Measurements from ENCODE around the gene ZRANB1. TPM values are rescaled to one million over a fixed set of nuclear protein-coding genes. Genes with fewer than 3 reads are reported as not detected.
"Not testable (repeated sequence)": the region's sequence is repeated elsewhere in the genome, so short reads cannot be mapped to it uniquely, and the experiment has no call there.

Gene ZRANB1
- total RNA-seq, 2 experiments from 2014 or later, result 9.8 to 11.5 TPM

GRCh38 chr10:124983321-124983720, 41.4 kb downstream of the ZRANB1 start:
- ATAC-seq (no peak), DNase-seq (no peak)
- Mint-ChIP-seq H3K9me3 (ENCODE audit: low read depth) (no peaks in the 10 kb centered on the region), H3K4me1 (peaks cover 14% of the 10 kb centered on the region), H3K27me3 (no peaks in the 10 kb centered on the region), H3K36me3 (peaks cover 36% of the 10 kb centered on the region), H3K4me3 (no peak overlapping the region), H3K27ac (no peak overlapping the region)
- CTCF ChIA-PET, result interaction anchor here (1.8 kb wide), 1 partner anchor 9 kb away, joined by 5 read pairs; no protein-coding TSS in a partner anchor

- H3K36me3 Mint-ChIP-seq, result peaks cover 30% of the 10 kb centered on the region
- H3K4me1 Mint-ChIP-seq, result peaks cover 14% of the 10 kb centered on the region
- no peaks in the 10 kb centered on the region for H3K9me3 Mint-ChIP-seq (ENCODE audit: low read depth)
- no peaks in the 10 kb centered on the region for H3K27me3 Mint-ChIP-seq
- CTCF ChIA-PET, result no interaction called here
- ATAC-seq (no peak), DNase-seq (no peak)
- no peak overlapping the region for H3K4me3 Mint-ChIP-seq
- no peak overlapping the region for H3K27ac Mint-ChIP-seq
Observed at GRCh38 chr10:124984376-124984775, 42.5 kb downstream of the ZRANB1 start.

DNA sequence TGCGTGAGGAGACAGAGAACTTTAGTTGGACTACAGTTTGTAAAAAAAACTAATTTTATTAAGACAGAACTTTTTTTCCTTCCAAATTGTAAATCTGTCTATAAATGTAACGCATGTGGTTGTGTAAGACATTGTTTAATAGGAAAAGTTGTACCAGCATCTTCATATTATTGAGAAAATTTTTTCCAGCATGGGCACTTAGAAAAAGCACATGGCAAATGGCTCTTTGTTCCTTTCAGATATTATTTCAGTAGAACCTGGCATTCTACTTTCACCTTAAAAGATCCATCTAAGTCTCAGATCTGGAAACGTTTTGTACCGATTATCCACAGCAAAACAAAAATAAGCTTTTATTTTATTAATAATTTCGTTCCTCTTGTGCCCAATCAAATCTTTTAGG, 43.2 kb downstream of the ZRANB1 start:
- Mint-ChIP-seq H3K9me3 (ENCODE audit: low read depth) (no peaks in the 10 kb centered on the region), H3K27ac (no peak overlapping the region), H3K4me1 (peaks cover 14% of the 10 kb centered on the region), H3K27me3 (no peaks in the 10 kb centered on the region), H3K36me3 (peaks cover 30% of the 10 kb centered on the region), H3K4me3 (no peak overlapping the region)
- CTCF ChIA-PET, result no interaction called here
- no peak for DNase-seq
- no peak for ATAC-seq

DNA sequence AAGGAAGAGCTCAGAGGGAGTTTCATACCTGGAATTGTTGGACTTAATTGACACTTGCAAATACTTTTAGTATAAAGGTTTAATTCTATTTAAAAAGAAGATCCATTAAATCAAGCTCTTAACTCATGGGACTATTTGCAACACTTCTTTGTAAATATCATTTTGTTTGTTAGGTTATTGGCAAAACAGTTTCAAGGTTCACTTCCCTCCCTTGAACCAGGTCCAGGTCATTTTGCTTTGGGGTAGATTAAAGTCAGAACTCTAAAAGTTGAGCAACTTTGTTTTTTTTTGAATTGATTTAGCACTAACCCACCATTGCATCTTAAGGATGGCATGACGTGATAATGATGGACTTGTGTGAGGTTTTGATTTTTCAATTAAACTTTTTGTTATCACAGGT, 45.9 kb downstream of the ZRANB1 start:
- Mint-ChIP-seq H3K36me3 (peaks cover 21% of the 10 kb centered on the region), H3K27me3 (no peaks in the 10 kb centered on the region), H3K9me3 (ENCODE audit: low read depth) (no peaks in the 10 kb centered on the region), H3K4me1 (peaks cover 13% of the 10 kb centered on the region), H3K4me3 (no peak overlapping the region), H3K27ac (no peak overlapping the region)
- no peak for DNase-seq
- CTCF ChIA-PET, result no interaction called here
- no peak for ATAC-seq

GRCh38 chr10:124988753-124989152, 46.8 kb downstream of the ZRANB1 start:
- DNase-seq; ATAC-seq; CTCF ChIA-PET; H3K4me3 Mint-ChIP-seq; H3K9me3 Mint-ChIP-seq (ENCODE audit: low read depth); H3K4me1 Mint-ChIP-seq; H3K27ac Mint-ChIP-seq; H3K27me3 Mint-ChIP-seq: not testable (repeated sequence)
- H3K36me3 Mint-ChIP-seq, result peaks cover 12% of the 10 kb centered on the region

DNA sequence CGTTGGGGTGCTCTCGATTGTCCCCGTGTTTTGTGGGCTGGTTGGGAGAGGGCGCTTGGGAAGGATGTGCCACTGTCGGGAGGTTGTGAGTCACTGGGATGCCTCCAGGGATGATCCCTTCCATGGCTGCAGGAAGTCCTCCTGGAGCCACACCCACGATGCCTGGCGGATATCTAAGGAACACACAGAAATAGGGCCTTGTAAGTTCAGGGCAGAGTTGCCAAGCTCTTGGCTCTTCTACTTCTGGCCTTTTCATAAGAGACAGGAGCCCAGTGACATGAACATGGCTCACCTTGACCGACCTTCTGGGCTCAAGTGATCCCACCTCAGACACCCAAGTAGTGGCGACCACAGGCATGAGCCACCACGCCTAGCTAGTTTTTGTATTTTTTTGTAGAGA, 47.6 kb downstream of the ZRANB1 start:
- Mint-ChIP-seq H3K27ac (no peak overlapping the region), H3K9me3 (ENCODE audit: low read depth) (no peaks in the 10 kb centered on the region), H3K27me3 (no peaks in the 10 kb centered on the region), H3K4me1 (no peaks in the 10 kb centered on the region), H3K4me3 (no peak overlapping the region), H3K36me3 (peaks cover 9% of the 10 kb centered on the region)
- CTCF ChIA-PET, result no interaction called here
- DNase-seq, result no peak
- ATAC-seq, result no peak

- Mint-ChIP-seq H3K36me3 (peaks cover 4% of the 10 kb centered on the region), H3K27ac (no peak overlapping the region), H3K9me3 (ENCODE audit: low read depth) (no peaks in the 10 kb centered on the region), H3K4me1 (no peaks in the 10 kb centered on the region), H3K4me3 (no peak overlapping the region), H3K27me3 (no peaks in the 10 kb centered on the region)
- DNase-seq (peak; percentile 36), ATAC-seq (no peak)
- CTCF ChIA-PET, result interaction anchor here (0.7 to 2.5 kb wide), 4 partner anchors 9 to 39 kb away, joined by 3 to 9 read pairs (median 8); no protein-coding TSS in a partner anchor
Observed at GRCh38 chr10:124990671-124991625, 49.0 kb downstream of the ZRANB1 start.

DNA sequence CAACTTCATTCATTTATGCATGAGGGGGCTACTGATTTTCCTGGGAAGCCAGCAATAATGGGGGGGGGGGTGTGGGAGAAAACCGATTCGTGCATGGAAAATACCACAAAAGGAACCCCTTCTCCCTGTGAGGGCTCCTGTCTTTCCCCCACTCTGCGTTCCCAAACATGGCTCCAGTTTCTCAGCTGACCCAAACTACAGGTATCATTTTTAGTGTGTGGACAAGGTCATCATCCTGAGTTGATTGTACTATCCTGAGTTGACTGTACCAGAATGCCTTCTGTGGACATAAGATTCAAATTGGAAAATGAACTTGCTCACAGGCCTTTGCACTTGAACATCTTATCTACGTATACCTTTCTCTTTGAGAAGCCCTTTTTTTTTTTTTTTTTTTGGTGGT, 49.9 kb downstream of the ZRANB1 start:
- Mint-ChIP-seq H3K9me3 (ENCODE audit: low read depth) (no peaks in the 10 kb centered on the region), H3K36me3 (peaks cover 3% of the 10 kb centered on the region), H3K4me1 (no peaks in the 10 kb centered on the region), H3K27me3 (no peaks in the 10 kb centered on the region), H3K4me3 (no peak overlapping the region), H3K27ac (no peak overlapping the region)
- CTCF ChIA-PET, result interaction anchor here (0.7 to 2.5 kb wide), 15 partner anchors 8 to 642 kb away, joined by 3 to 9 read pairs (median 4); no protein-coding TSS in a partner anchor
- DNase-seq (no peak), ATAC-seq (no peak)

- DNase-seq (peak; percentile 42), ATAC-seq (no peak)
- H3K27me3 Mint-ChIP-seq, result no peaks in the 10 kb centered on the region
- H3K4me3 Mint-ChIP-seq, result no peak overlapping the region
- H3K36me3 Mint-ChIP-seq, result peaks cover 3% of the 10 kb centered on the region
- H3K27ac Mint-ChIP-seq, result no peak overlapping the region
- no peaks in the 10 kb centered on the region for H3K4me1 Mint-ChIP-seq
- CTCF ChIA-PET, result interaction anchor here (0.5 to 2.5 kb wide), 25 partner anchors 7 to 641 kb away, joined by 3 to 9 read pairs (median 3); no protein-coding TSS in a partner anchor
- H3K9me3 Mint-ChIP-seq (ENCODE audit: low read depth), result no peaks in the 10 kb centered on the region
Observed at GRCh38 chr10:124992462-124993344, 50.8 kb downstream of the ZRANB1 start.

DNA sequence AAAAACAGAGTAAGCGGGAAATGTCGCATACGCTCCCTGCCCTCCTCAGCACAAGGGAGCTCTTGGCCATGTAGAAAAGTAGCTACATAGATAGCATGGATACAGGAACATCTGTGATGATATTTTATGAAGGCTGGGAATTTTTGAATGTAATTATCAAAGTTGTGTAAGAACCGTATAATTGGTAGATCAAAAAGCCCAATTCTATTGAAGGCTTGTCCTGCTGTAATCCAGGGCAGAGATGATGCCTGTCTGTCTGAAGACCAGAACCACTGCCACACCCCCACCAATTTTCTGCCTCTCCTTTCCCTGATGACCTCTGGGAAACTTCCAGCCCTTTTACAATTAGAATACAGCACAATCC, 51.4 kb downstream of the ZRANB1 start:
- DNase-seq (no peak), ATAC-seq (no peak)
- H3K4me1 Mint-ChIP-seq, result no peaks in the 10 kb centered on the region
- no peaks in the 10 kb centered on the region for H3K27me3 Mint-ChIP-seq
- no peak overlapping the region for H3K4me3 Mint-ChIP-seq
- no peaks in the 10 kb centered on the region for H3K36me3 Mint-ChIP-seq
- H3K27ac Mint-ChIP-seq, result no peak overlapping the region
- no peaks in the 10 kb centered on the region for H3K9me3 Mint-ChIP-seq (ENCODE audit: low read depth)
- CTCF ChIA-PET, result interaction anchor here (0.9 to 2.5 kb wide), 15 partner anchors 9 to 464 kb away, joined by 3 to 8 read pairs (median 3); no protein-coding TSS in a partner anchor

DNA sequence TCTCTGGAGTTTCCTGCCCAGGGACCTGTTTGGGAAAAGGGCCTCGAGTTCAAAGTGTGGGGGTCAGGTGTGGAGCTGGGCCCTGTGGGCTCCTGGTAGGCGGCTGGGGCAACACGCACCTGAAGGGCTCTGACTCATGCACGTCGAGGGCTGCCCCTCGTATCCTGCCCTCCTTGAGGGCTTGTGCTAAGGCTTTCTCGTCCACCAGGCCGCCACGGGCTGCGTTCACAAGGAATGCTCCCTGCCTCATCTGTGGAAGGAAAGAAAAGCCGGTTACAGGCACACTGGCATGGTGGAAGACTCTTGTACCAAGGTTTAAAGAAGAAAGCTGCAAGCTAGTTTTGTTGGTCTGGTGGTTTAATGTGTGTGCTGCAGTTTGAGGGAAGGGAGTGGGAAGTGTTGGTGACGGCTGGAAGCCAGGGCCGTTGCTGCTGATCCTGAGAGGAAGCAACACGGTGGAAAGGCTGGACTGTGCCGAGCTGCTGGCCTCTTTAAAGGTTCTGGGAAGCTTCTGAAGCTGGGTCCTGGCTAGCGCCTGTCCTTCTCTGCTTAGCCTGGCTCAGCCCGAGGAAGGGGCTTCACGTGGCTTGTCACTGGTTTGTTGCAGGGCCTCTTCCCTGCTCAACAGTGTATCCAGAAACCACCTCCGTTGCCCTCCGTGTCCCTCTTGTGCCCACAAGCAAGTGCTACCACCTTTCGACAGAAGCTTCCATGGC, 52.0 kb downstream of the ZRANB1 start:
- H3K27ac Mint-ChIP-seq, result no peak overlapping the region
- H3K4me1 Mint-ChIP-seq, result no peaks in the 10 kb centered on the region
- CTCF ChIA-PET, result interaction anchor here (1.2 to 1.7 kb wide), 3 partner anchors 17 to 91 kb away, joined by 3 to 6 read pairs (median 3); no protein-coding TSS in a partner anchor

GRCh38 chr10:124994573-124995473, 52.9 kb downstream of the ZRANB1 start:
- CTCF ChIA-PET, result no interaction called here
- no peak overlapping the region for H3K27ac Mint-ChIP-seq

More for the DNA sequence above, 52.0 kb downstream of the ZRANB1 start:
- ATAC-seq (no peak), DNase-seq (peak; percentile 36)
- no peaks in the 10 kb centered on the region for H3K27me3 Mint-ChIP-seq
- no peaks in the 10 kb centered on the region for H3K36me3 Mint-ChIP-seq
- H3K4me3 Mint-ChIP-seq, result no peak overlapping the region
- H3K9me3 Mint-ChIP-seq (ENCODE audit: low read depth), result no peaks in the 10 kb centered on the region

More at GRCh38 chr10:124994573-124995473, 52.9 kb downstream of the ZRANB1 start:
- ATAC-seq (no peak), DNase-seq (no peak)
- Mint-ChIP-seq H3K9me3 (ENCODE audit: low read depth) (no peaks in the 10 kb centered on the region), H3K4me3 (no peak overlapping the region), H3K27me3 (no peaks in the 10 kb centered on the region), H3K4me1 (no peaks in the 10 kb centered on the region), H3K36me3 (no peaks in the 10 kb centered on the region)

All from activated CD8-positive, alpha-beta memory T cell treated with anti-CD3 and anti-CD28 coated beads, Interleukin-2, amount 10 ng/mL, durations not matched to agents 7 days and 5 days (primary cell).